Activated T-cell treated with anti-CD3 and anti-CD28 coated beads, Interleukin-2, amount 50 U/mL, for 24 hours (primary cell): ENCODE results near the gene NKD2.
"Not testable (repeated sequence)": the region's sequence is repeated elsewhere in the genome, so short reads cannot be mapped to it uniquely, and the experiment has no call there.

Source experiments
- DNase-seq: peaks from one replicate; pipeline ENCODE4 v3.0.0-alpha.2; 2020
- H3K27ac Mint-ChIP-seq: 2 replicates; pipeline ENCODE4 v1.8.0; 2020; ENCODE audit warnings: mild to moderate bottlenecking, mixed read lengths
- H3K27me3 Mint-ChIP-seq: 2 replicates; pipeline ENCODE4 v1.8.0; 2020; ENCODE audit warnings: mixed read lengths
- H3K36me3 Mint-ChIP-seq: 2 replicates; pipeline ENCODE4 v1.8.0; 2020; ENCODE audit warnings: low read depth, mixed read lengths
- H3K4me1 Mint-ChIP-seq: 2 replicates; pipeline ENCODE4 v1.8.0; 2020; ENCODE audit warnings: low read depth, mixed read lengths
- H3K4me3 Mint-ChIP-seq: 2 replicates; pipeline ENCODE4 v1.8.0; 2020; ENCODE audit warnings: mild to moderate bottlenecking, moderate library complexity, mixed read lengths
- H3K9me3 Mint-ChIP-seq: 2 replicates; pipeline ENCODE4 v1.8.0; 2020; ENCODE audit warnings: mixed read lengths

Gene NKD2

GRCh38 chr5:966941-967340, 41.7 kb upstream of the NKD2 start:
- Mint-ChIP-seq H3K9me3 (no peaks in the 10 kb centered on the region), H3K27ac (no peak overlapping the region), H3K4me3 (no peak overlapping the region), H3K27me3 (peaks cover 67% of the 10 kb centered on the region), H3K4me1 (peaks cover 37% of the 10 kb centered on the region), H3K36me3 (no peaks in the 10 kb centered on the region)
- no peak for DNase-seq

DNA sequence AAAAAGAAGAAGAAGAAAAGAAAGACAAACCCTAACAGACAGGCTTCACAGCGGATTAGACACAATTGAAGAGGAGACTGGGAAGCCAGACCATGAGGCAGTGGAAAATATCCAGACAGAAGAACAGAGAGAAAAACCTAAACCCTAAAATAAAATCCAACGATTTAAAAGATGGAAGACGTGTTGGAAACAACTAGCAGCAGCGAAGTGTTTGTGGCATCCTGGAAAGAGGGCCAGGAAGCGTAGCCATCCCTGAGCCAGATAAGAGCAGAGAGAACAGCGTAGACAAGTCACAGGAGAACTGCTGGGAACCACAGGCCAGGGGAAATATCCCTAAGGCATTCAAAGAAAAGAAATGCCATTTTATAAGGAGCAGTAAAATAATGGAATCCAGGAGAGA, 39.7 kb upstream of the NKD2 start:
- H3K4me3 Mint-ChIP-seq = no peak overlapping the region
- H3K27ac Mint-ChIP-seq = no peak overlapping the region
- peaks cover 25% of the 10 kb centered on the region for H3K4me1 Mint-ChIP-seq
- no peaks in the 10 kb centered on the region for H3K9me3 Mint-ChIP-seq
- no peaks in the 10 kb centered on the region for H3K36me3 Mint-ChIP-seq
- peaks cover 66% of the 10 kb centered on the region for H3K27me3 Mint-ChIP-seq
- no peak for DNase-seq

DNA sequence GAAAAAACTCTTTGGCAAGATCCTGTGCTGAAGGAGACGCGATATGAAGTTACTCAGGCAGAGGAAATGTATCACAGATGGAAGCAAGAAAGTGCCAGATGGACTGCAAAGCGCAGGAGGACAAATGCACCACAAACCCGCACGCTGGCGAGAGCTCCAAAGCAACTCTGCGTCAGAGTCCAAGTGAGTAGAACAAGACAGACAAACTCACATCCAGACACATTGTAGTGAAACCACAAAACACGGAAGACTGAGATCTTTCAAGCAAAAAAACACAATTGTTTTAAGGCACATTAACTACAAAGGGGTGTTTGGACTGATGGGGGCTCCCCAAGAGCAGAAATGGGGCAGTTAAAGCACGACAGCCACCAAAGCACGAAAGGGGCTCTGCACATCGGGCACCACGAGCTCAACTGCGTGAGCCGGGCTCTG, 39.2 kb upstream of the NKD2 start:
- Mint-ChIP-seq H3K27me3 (peaks cover 66% of the 10 kb centered on the region), H3K27ac (no peak overlapping the region), H3K9me3 (no peaks in the 10 kb centered on the region), H3K36me3 (no peaks in the 10 kb centered on the region), H3K4me3 (no peak overlapping the region), H3K4me1 (peaks cover 19% of the 10 kb centered on the region)
- no peak for DNase-seq

DNA sequence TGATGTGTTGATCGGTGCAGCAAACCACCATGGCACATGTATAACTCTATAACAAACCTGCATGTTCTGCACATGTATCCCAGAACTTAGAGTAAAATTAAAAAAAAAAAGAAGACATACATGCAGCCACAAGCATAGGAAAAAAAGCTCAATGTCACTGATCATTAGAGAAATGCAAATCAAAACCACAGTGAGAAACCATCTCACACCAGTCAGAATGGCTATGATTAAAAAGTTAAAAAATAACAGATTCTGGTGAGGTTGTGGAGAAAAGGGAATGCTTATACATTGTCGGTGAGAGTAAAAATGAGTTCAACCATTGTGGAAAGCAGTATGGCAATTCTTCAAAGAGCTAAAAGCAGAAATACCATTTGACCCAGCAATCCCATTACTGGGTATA, 36.0 kb upstream of the NKD2 start:
- H3K27ac Mint-ChIP-seq, H3K9me3 Mint-ChIP-seq, H3K36me3 Mint-ChIP-seq, DNase-seq, H3K4me1 Mint-ChIP-seq, H3K4me3 Mint-ChIP-seq: not testable (repeated sequence)
- peaks cover 38% of the 10 kb centered on the region for H3K27me3 Mint-ChIP-seq

DNA sequence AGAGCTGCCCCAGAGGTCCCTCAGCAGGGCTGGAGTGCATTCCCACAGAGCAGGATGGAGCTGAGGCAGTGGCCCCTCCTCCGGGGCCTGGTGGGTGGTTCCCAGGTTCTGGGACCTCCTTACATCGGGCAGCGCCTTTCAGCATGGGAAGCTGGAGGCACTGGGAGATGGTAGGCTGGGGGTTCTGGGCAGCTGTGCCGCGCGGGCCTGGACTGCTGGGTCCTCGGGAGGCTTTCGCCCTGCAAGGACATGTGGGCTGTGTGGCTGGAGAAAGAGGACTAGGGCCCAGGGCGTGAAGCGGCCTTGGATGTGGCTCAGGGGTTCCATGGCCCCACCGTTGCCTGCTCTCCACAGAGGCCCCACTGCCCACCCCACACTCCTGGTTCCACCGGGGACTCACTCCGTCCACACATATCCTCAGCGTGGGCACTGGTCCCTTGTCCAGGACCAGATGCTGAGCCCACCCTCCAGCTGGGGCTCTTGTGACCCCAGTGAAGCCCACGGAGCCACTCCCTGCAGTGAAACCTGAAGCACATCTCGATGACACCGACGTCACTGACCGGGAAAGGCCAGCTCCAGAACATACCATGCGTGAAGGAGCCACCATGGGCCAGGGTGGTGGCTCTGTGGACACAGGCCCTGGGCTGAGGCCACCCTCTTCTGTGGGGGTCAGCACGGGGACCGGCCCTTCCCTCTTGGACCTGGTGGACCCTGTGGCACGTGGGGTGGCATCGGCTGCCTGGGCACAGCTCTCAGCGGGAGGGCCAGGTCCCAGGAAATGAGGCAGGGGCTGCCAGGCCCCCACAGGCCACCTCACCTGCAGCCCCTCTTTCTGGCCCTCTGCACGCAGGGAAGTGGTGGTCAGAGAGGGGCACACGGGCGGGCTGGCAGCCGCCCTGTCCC, 31.5 kb upstream of the NKD2 start:
- Mint-ChIP-seq H3K27me3 (peaks cover 6% of the 10 kb centered on the region), H3K9me3 (no peaks in the 10 kb centered on the region)

DNA sequence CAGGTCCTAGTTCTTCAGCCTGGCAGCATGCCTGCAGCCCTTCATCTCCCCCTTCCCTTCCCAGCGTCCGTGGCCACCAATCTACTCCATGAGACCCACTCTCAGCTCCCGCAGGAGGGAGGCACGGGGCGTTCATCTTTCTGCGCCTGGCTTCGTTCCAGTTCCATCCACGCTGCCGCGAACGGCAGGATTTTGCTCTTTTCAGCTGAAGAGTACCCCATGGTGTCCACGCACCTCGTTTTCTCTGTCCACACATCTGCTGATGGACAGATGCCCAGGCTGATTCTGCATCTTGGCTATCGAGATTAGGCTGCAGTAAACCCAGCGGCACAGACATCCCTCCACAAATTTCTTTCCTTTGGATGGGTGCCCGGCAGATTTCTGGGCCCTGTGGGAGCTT, 30.5 kb upstream of the NKD2 start:
- Mint-ChIP-seq H3K27ac (no peak overlapping the region), H3K4me1 (peaks cover 2% of the 10 kb centered on the region), H3K27me3 (peaks cover 4% of the 10 kb centered on the region), H3K4me3 (no peak overlapping the region), H3K36me3 (no peaks in the 10 kb centered on the region), H3K9me3 (no peaks in the 10 kb centered on the region)
- no peak for DNase-seq

More for the DNA sequence above, 31.5 kb upstream of the NKD2 start:
- peaks cover 2% of the 10 kb centered on the region for H3K4me1 Mint-ChIP-seq
- no peak overlapping the region for H3K4me3 Mint-ChIP-seq
- H3K36me3 Mint-ChIP-seq = no peaks in the 10 kb centered on the region
- DNase-seq = no peak
- no peak overlapping the region for H3K27ac Mint-ChIP-seq

GRCh38 chr5:978693-979092, 29.9 kb upstream of the NKD2 start:
- no peak overlapping the region for H3K27ac Mint-ChIP-seq
- H3K4me1 Mint-ChIP-seq = peaks cover 6% of the 10 kb centered on the region
- H3K4me3 Mint-ChIP-seq = no peak overlapping the region
- H3K9me3 Mint-ChIP-seq = no peaks in the 10 kb centered on the region
- no peaks in the 10 kb centered on the region for H3K36me3 Mint-ChIP-seq
- DNase-seq = no peak
- peaks cover 7% of the 10 kb centered on the region for H3K27me3 Mint-ChIP-seq

GRCh38 chr5:979100-979817, 29.3 kb upstream of the NKD2 start:
- Mint-ChIP-seq H3K9me3 (peaks cover 2% of the 10 kb centered on the region), H3K4me3 (no peak overlapping the region)
- no peak for DNase-seq

GRCh38 chr5:980001-980588, 28.5 kb upstream of the NKD2 start:
- Mint-ChIP-seq H3K9me3 (peaks cover 8% of the 10 kb centered on the region), H3K27me3 (peaks cover 14% of the 10 kb centered on the region), H3K27ac (no peak overlapping the region), H3K36me3 (no peaks in the 10 kb centered on the region), H3K4me1 (peaks cover 11% of the 10 kb centered on the region), H3K4me3 (no peak overlapping the region)
- no peak for DNase-seq

More at GRCh38 chr5:979100-979817, 29.3 kb upstream of the NKD2 start:
- H3K27me3 Mint-ChIP-seq = peaks cover 11% of the 10 kb centered on the region
- H3K36me3 Mint-ChIP-seq = no peaks in the 10 kb centered on the region
- no peak overlapping the region for H3K27ac Mint-ChIP-seq
- peaks cover 11% of the 10 kb centered on the region for H3K4me1 Mint-ChIP-seq

GRCh38 chr5:980966-981365, 27.6 kb upstream of the NKD2 start:
- Mint-ChIP-seq H3K36me3 (no peaks in the 10 kb centered on the region), H3K9me3 (peaks cover 14% of the 10 kb centered on the region), H3K4me3 (no peak overlapping the region), H3K4me1 (peaks cover 11% of the 10 kb centered on the region), H3K27ac (no peak overlapping the region), H3K27me3 (peaks cover 19% of the 10 kb centered on the region)
- no peak for DNase-seq

- Mint-ChIP-seq H3K36me3 (no peaks in the 10 kb centered on the region), H3K4me1 (peaks cover 11% of the 10 kb centered on the region), H3K9me3 (peaks cover 18% of the 10 kb centered on the region)
These were observed 27.1 kb upstream of the NKD2 start for GRCh38 chr5:981456-981855.

DNA sequence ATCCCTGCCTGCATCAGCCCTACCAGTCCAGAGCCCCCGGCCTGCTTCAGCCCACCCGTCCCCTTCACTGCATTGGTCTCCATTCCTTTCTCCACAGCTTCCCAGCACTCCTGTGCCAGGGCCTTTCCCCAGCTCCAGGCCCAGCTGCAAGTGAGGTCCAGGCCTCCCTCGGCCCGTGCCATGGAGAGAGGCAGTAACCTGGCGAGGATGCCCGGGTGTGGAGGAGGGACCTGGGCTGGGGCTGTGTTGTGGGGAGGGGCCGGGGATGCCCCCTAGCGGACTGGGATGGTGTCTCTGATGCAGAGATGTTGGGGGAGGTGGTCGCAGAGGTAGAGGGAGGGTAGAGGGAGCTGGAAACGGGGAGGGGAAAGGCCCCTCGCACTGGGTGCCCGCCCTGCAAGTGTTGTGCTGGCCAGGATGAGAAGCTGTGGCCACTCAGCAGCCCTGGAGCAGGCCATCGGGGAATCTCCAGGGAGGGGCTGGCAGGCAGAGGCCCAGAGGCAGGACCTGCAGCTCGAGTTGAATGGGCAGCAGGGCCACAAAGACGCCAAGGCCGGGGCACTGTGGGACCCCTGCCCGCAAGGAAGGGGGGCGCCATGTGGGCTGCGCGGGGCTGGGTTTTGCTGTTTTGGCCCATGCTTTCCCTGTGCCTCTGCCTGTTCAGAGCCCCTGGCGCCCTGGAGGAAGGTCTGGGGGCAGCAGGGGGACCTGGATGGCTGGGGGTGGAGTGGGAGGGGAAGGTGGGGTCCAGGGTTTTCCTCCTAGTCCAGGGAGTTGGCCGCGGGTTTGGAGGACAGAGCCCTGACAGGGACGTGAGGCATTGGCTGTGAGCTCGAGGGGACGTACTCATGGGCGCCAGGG, 26.0 kb upstream of the NKD2 start:
- peaks cover 11% of the 10 kb centered on the region for H3K4me1 Mint-ChIP-seq
- no peak overlapping the region for H3K27ac Mint-ChIP-seq
- peaks cover 26% of the 10 kb centered on the region for H3K9me3 Mint-ChIP-seq
- peaks cover 3% of the 10 kb centered on the region for H3K36me3 Mint-ChIP-seq
- H3K4me3 Mint-ChIP-seq = no peak overlapping the region
- peaks cover 35% of the 10 kb centered on the region for H3K27me3 Mint-ChIP-seq
- no peak for DNase-seq

More at GRCh38 chr5:981456-981855, 27.1 kb upstream of the NKD2 start:
- Mint-ChIP-seq H3K27me3 (peaks cover 24% of the 10 kb centered on the region), H3K27ac (no peak overlapping the region), H3K4me3 (no peak overlapping the region)
- DNase-seq = no peak

DNA sequence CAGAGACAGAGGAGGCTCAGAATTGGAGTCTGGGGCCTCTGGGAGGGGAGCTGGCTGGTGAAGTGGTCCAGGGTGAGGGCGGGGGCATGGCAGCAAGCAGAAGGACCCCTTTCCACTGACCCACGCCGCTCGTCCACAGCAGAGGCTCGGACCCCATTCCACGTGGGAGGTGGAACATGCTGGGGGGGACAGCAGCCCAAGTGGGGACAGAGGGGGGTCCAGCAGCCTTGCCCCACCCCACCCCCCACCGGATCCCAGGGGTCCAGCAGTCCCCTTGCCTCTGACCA, 25.4 kb upstream of the NKD2 start:
- Mint-ChIP-seq H3K27ac (no peak overlapping the region), H3K4me3 (no peak overlapping the region), H3K4me1 (peaks cover 11% of the 10 kb centered on the region), H3K36me3 (peaks cover 3% of the 10 kb centered on the region), H3K9me3 (peaks cover 31% of the 10 kb centered on the region), H3K27me3 (peaks cover 41% of the 10 kb centered on the region)
- DNase-seq = no peak

DNA sequence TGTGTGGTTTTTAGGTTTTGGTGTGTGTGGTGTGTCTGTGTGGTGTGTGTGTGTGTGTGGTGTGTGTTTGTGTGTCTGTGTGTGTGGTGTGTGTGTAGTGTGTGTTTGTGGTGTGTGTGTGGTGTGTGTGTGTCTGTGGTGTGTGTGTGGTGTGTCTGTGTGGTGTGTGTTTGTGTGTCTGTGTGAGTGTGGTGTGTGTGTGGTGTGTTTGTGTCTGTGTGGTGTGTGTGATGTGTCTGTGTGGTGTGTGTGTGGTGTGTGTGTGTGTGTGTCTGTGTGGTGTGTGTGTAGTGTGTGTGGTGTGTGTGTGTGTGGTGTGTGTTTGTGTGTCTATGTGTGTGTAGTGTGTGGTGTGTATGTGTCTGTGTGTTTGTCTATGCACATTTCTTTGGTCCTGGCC, 25.0 kb upstream of the NKD2 start:
- Mint-ChIP-seq H3K36me3 (peaks cover 3% of the 10 kb centered on the region), H3K27me3 (peaks cover 44% of the 10 kb centered on the region), H3K4me1 (peaks cover 9% of the 10 kb centered on the region), H3K9me3 (peaks cover 31% of the 10 kb centered on the region), H3K27ac (no peak overlapping the region), H3K4me3 (no peak overlapping the region)
- DNase-seq = no peak
